Smooth muscle cell (in vitro differentiated cells): ENCODE data around the gene TMEM250. TPM values are rescaled to one million over a fixed set of nuclear protein-coding genes. Genes with fewer than 3 reads are reported as not detected.

Experiments used
- DNase-seq: peaks from one replicate; lab custom pipeline; 2025; ENCODE audit not compliant: unreplicated experiment; lab: John Stamatoyannopoulos, UW
- H2AFZ ChIP-seq: fragments of 200-600 bp; sonication (generic); 2 replicates; pipeline ENCODE4 v1.6.0; 2016; ENCODE audit warnings: antibody characterized with exemption, low read depth, mild to moderate bottlenecking
- H3F3A ChIP-seq: fragments of 200-600 bp; sonication (generic); 2 replicates; pipeline ENCODE4 v1.6.0; 2017; ENCODE audit warnings: antibody characterized with exemption, low read depth
- H3K27ac ChIP-seq: fragments of 200-600 bp; sonication (generic); 2 replicates; pipeline ENCODE4 v1.5.1; 2016; ENCODE audit warnings: low read depth, mild to moderate bottlenecking
- H3K27me3 ChIP-seq: fragments of 200-600 bp; sonication (generic); 2 replicates; pipeline ENCODE4 v1.6.1; 2016; ENCODE audit warnings: low read depth, mild to moderate bottlenecking
- H3K36me3 ChIP-seq: fragments of 200-600 bp; sonication (generic); 2 replicates; pipeline ENCODE4 v1.5.1; 2016; ENCODE audit warnings: low read depth
- H3K4me1 ChIP-seq: fragments of 200-600 bp; sonication (generic); 2 replicates; pipeline ENCODE4 v1.5.1; 2016; ENCODE audit warnings: low read depth
- H3K4me2 ChIP-seq: fragments of 200-600 bp; sonication (generic); 2 replicates; pipeline ENCODE4 v1.6.0; 2016; ENCODE audit warnings: mild to moderate bottlenecking
- H3K4me3 ChIP-seq: fragments of 200-600 bp; sonication (generic); 2 replicates; pipeline ENCODE4 v1.5.1; 2016; ENCODE audit warnings: mild to moderate bottlenecking
- H3K79me2 ChIP-seq: fragments of 200-600 bp; sonication (generic); 2 replicates; pipeline ENCODE4 v1.6.0; 2016; ENCODE audit warnings: low read depth, mild to moderate bottlenecking
- H3K9ac ChIP-seq: fragments of 200-600 bp; sonication (generic); 2 replicates; pipeline ENCODE4 v1.6.0; 2016; ENCODE audit warnings: low read depth
- H3K9me3 ChIP-seq: fragments of 200-600 bp; sonication (generic); replicated peaks from 2 replicates; pipeline ENCODE4 v1.5.1; 2016; ENCODE audit warnings: low read depth
- H4K20me1 ChIP-seq: fragments of 200-600 bp; sonication (generic); 2 replicates; pipeline ENCODE4 v1.6.0; 2016; ENCODE audit warnings: low read depth
- CTCF ChIP-seq: fragments of 200-600 bp; sonication (generic); IDR thresholded peaks from 2 replicates; pipeline ENCODE4 v1.5.1; 2017; ENCODE audit warnings: borderline replicate concordance, mild to moderate bottlenecking, antibody characterized with exemption; ENCODE audit not compliant: insufficient read depth, poor library complexity, severe bottlenecking
- WGBS: methylation state at CpG from one replicate; pipeline ENCODE4 v1.1.7; 2016; ENCODE audit warnings: low lambda C conversion rate; 5-methylcytosine and 5-hydroxymethylcytosine counted together
- polyA plus RNA-seq: library from polyadenylated mRNA; unstranded; fragments of >200 nt; fragmentation: Nextera tagmentation; extraction: Ambion mirVana; gene quantifications from 2 replicates; pipeline ENCODE4 v1.2.1, GENCODE V29; 2016
- total RNA-seq: library from RNA; depleted of rRNA; stranded (reverse); fragments of >200 nt; gene quantifications from 2 replicates; pipeline ENCODE4 v1.2.3, GENCODE V29; 2014

The TMEM250 gene
- total and polyA plus RNA-seq, 2 experiments from 2014 or later = 26.7 to 38.2 TPM

DNA sequence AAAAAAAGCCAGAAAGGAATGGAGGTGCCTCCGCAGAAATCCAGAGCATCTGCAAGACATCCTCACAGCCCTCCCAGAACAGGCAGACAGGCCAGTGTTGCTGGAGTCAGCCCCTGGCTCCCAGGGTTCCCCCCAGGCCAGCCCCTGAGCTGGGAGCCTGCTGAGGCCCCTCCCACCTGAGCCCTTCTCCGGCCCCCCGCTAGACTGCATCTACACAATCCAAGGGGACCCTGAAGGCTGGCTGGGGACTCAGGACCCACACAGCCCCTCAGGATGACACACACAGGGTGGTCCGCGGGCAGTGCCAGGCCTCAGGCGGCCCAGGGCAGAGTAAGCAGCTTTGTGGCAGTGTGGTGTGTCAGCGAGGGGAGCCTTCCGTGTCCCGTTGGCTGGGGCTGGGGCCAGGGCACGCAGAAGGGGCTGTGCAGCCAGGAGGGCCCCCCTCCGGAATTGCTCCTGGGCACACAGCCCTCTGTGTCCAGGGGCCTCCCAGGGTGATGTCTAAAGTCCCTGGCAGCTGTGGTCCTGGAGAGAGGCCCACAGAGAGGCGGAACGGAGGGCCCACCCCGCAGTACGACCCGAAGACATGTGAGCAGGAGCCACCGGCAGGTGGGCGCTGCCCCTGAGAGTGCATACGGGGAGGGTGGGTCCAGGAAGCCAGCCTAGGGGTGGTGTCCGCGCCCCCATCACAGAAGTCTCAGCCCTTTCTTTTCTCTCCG lies 2.9 kb downstream of the TMEM250 start:
- H3K4me1 ChIP-seq = peaks cover 18% of the 10 kb centered on the region
- no peak overlapping the region for H3K9ac ChIP-seq
- H3K27ac ChIP-seq = no peak overlapping the region
- no peak overlapping the region for H3K4me3 ChIP-seq
- H2AFZ ChIP-seq = no peak overlapping the region
- 94% methylated on average over 18 of the region's 22 CpGs for WGBS
- no peak for DNase-seq
- H3K9me3 ChIP-seq = no peaks in the 10 kb centered on the region
- H3F3A ChIP-seq = peaks cover 8% of the 10 kb centered on the region
- H3K27me3 ChIP-seq = no peaks in the 10 kb centered on the region
- no peak for TF ChIP-seq CTCF
- peaks cover 25% of the 10 kb centered on the region for H3K79me2 ChIP-seq
- H4K20me1 ChIP-seq = peaks cover 11% of the 10 kb centered on the region
- H3K36me3 ChIP-seq = no peaks in the 10 kb centered on the region
- no peak overlapping the region for H3K4me2 ChIP-seq

DNA sequence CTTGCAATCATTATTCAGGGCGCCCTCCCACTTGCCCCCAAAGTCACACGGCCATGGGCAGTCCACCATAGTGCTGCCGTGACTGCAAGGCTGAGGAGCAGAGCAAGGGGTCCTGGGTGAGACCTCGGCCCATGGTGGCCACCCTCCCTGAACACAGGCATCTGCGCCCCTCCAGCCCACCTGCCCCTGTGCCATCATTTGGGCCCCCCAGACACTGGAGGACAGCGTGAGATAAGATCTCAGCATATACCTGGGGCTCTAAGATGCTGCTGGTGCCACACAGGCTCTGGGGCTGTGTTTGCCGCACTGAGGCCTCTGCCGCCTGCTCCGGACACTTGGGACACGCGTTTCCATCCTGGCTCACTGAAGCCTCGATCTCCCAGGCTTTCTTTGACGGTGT lies 3.5 kb downstream of the TMEM250 start:
- no peak overlapping the region for H2AFZ ChIP-seq
- 97% methylated on average over 13 of the region's 13 CpGs for WGBS
- no peaks in the 10 kb centered on the region for H3K36me3 ChIP-seq
- H3F3A ChIP-seq = peaks cover 8% of the 10 kb centered on the region
- H3K4me2 ChIP-seq = no peak overlapping the region
- no peak overlapping the region for H3K9ac ChIP-seq
- peaks cover 11% of the 10 kb centered on the region for H4K20me1 ChIP-seq
- H3K9me3 ChIP-seq = no peaks in the 10 kb centered on the region
- no peak for DNase-seq
- H3K27ac ChIP-seq = no peak overlapping the region
- H3K27me3 ChIP-seq = no peaks in the 10 kb centered on the region
- TF ChIP-seq CTCF = no peak
- H3K4me3 ChIP-seq = no peak overlapping the region
- H3K79me2 ChIP-seq = peaks cover 23% of the 10 kb centered on the region
- peaks cover 24% of the 10 kb centered on the region for H3K4me1 ChIP-seq

GRCh38 chr9:136114610-136115009 lies 4.1 kb downstream of the TMEM250 start:
- Histone ChIP-seq H3K9ac (no peak overlapping the region), H2AFZ (no peak overlapping the region), H3K36me3 (no peaks in the 10 kb centered on the region), H3K27ac (no peak overlapping the region), H3K9me3 (no peaks in the 10 kb centered on the region), H3K27me3 (no peaks in the 10 kb centered on the region), H3K79me2 (peaks cover 21% of the 10 kb centered on the region), H3K4me2 (no peak overlapping the region), H3K4me3 (no peak overlapping the region), H3F3A (peaks cover 8% of the 10 kb centered on the region), H3K4me1 (peaks cover 22% of the 10 kb centered on the region), H4K20me1 (peaks cover 11% of the 10 kb centered on the region)
- DNase-seq = no peak
- WGBS = 92% methylated on average over 18 of the region's 18 CpGs
- TF ChIP-seq CTCF = no peak

DNA sequence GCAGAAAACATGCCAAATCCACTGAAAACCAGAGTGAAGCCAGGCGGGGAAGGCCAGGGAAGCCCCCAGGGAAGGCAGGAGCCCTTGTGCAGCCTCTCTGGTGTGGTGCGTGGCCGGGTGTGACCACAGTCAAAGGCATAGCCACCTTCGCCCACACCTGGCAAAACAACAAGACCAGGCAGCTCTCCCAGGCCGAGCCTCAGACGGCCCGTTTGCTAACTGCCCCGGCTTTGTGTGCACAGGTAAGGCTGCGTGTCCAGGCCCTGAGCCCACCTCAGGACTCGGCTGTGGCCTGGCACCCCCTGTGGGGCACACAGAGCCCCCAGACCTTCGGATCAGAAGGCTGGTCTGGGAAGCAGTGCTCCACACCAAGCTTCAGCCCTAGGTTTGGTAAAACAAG lies 6.1 kb downstream of the TMEM250 start:
- peaks cover 18% of the 10 kb centered on the region for H3F3A ChIP-seq
- no peak for DNase-seq
- peaks cover 23% of the 10 kb centered on the region for H3K4me1 ChIP-seq
- no peak for TF ChIP-seq CTCF
- peaks cover 10% of the 10 kb centered on the region for H4K20me1 ChIP-seq
- H2AFZ ChIP-seq = no peak overlapping the region
- no peak overlapping the region for H3K27ac ChIP-seq
- H3K27me3 ChIP-seq = no peaks in the 10 kb centered on the region
- 92% methylated on average over 11 of the region's 11 CpGs for WGBS
- no peaks in the 10 kb centered on the region for H3K9me3 ChIP-seq
- no peak overlapping the region for H3K4me2 ChIP-seq
- peaks cover 15% of the 10 kb centered on the region for H3K79me2 ChIP-seq
- H3K9ac ChIP-seq = no peak overlapping the region
- no peaks in the 10 kb centered on the region for H3K36me3 ChIP-seq
- no peak overlapping the region for H3K4me3 ChIP-seq
